HepG2 (cell line): ENCODE results near the gene MTFR1L. TPM values are rescaled to one million over a fixed set of nuclear protein-coding genes. Genes with fewer than 3 reads are reported as not detected.

ENCODE experiments used
- ADNP ChIP-seq: sonication (generic); formaldehyde crosslinking; IDR thresholded peaks from 2 replicates; pipeline ENCODE4 v1.4.0; 2020; ENCODE audit warnings: missing genetic modification reagents
- DNMT3B ChIP-seq: conservative IDR thresholded peaks from 2 replicates; pipeline ENCODE4 v1.6.1; 2016; ENCODE audit warnings: missing biosample characterization, control low read depth
- JARID2 ChIP-seq: sonication (generic); formaldehyde crosslinking; IDR thresholded peaks from 2 replicates; pipeline ENCODE4 v1.8.1; 2023; ENCODE audit warnings: missing genetic modification reagents, inconsistent platforms; ENCODE audit not compliant: insufficient replicate concordance
- JUNB ChIP-seq: sonication (generic); formaldehyde crosslinking; IDR thresholded peaks from 2 replicates; pipeline ENCODE4 v1.8.0; 2022; ENCODE audit warnings: missing genetic modification reagents, mild to moderate bottlenecking, borderline replicate concordance
- MTF2 ChIP-seq: sonication (generic); formaldehyde crosslinking; IDR thresholded peaks from 2 replicates; pipeline ENCODE4 v1.5.0; 2020; ENCODE audit warnings: missing genetic modification reagents, borderline replicate concordance
- NFKBIZ ChIP-seq: IDR thresholded peaks from 2 replicates; pipeline ENCODE4 v1.6.1; 2018; ENCODE audit warnings: missing genetic modification reagents, missing compliant biosample characterization
- RFX3 ChIP-seq: IDR thresholded peaks from 2 replicates; pipeline ENCODE4 v1.6.1; 2016; ENCODE audit warnings: missing biosample characterization, missing genetic modification reagents
- SALL2 ChIP-seq: sonication (generic); formaldehyde crosslinking; IDR thresholded peaks from 2 replicates; pipeline ENCODE4 v1.8.1; 2023; ENCODE audit warnings: mild to moderate bottlenecking, missing genetic modification reagents, inconsistent platforms
- THAP11 ChIP-seq: IDR thresholded peaks from 2 replicates; pipeline ENCODE4 v1.6.1; 2016; ENCODE audit warnings: missing biosample characterization, missing genetic modification reagents
- TSC22D2 ChIP-seq: sonication (generic); formaldehyde crosslinking; IDR thresholded peaks from 2 replicates; pipeline ENCODE4 v1.5.1; 2020; ENCODE audit warnings: missing genetic modification reagents, mild to moderate bottlenecking, borderline replicate concordance
- ZKSCAN8 ChIP-seq: IDR thresholded peaks from 2 replicates; pipeline ENCODE4 v1.6.1; 2016; ENCODE audit warnings: borderline replicate concordance, missing genetic modification reagents, missing compliant biosample characterization
- ZMYM2 ChIP-seq: sonication (generic); formaldehyde crosslinking; IDR thresholded peaks from 2 replicates; pipeline ENCODE4 v1.8.0; 2022; ENCODE audit warnings: mild to moderate bottlenecking, missing genetic modification reagents
- ZNF263 ChIP-seq: sonication (generic); formaldehyde crosslinking; IDR thresholded peaks from 2 replicates; pipeline ENCODE4 v1.4.0; 2020; ENCODE audit warnings: missing genetic modification reagents
- polyA plus RNA-seq, 8 experiments: library from polyadenylated mRNA; depleted of rRNA in 3 of 8; stranded (reverse) in 7 of 8; unstranded in 1 of 8; fragments of >200 nt; fragmentation: Illumina TruSeq in 4 of 8; extraction: Trizol in 4 of 8; gene quantifications; 2 replicates each; pipeline versions ENCODE4 v1.2.1 to v1.2.3, GENCODE V29; 2011 to 2016; ENCODE audit warnings: low read depth in 4 of 8, missing spikeins in 1 of 8, mixed read lengths in 1 of 8; ENCODE audit not compliant: insufficient read depth in 1 of 8
- total RNA-seq, 5 experiments: library from RNA; depleted of rRNA; stranded (reverse); fragments of >200 nt; fragmentation: Illumina TruSeq; extraction: Trizol; gene quantifications; 2 replicates each; pipeline ENCODE4 v1.2.3, GENCODE V29; 2016; ENCODE audit warnings: low read depth in 1 of 5
- TF ChIP-seq, protein P1 (sequence below): IDR thresholded peaks from 2 replicates; pipeline ENCODE4 v1.6.1; 2016; ENCODE audit warnings: low read depth, control low read depth
- TF ChIP-seq, protein P2 (sequence below): IDR thresholded peaks from 2 replicates; pipeline ENCODE4 v1.6.1; 2016; ENCODE audit warnings: mild to moderate bottlenecking, missing biosample characterization, missing genetic modification reagents
- TF ChIP-seq, protein P3 (sequence below): IDR thresholded peaks from 2 replicates; pipeline ENCODE4 v1.4.0; 2020; ENCODE audit warnings: mild to moderate bottlenecking, missing genetic modification reagents
- TF ChIP-seq, protein P4 (sequence below): sonication (generic); formaldehyde crosslinking; conservative IDR thresholded peaks from 2 replicates; pipeline ENCODE4 v1.8.0; 2022; ENCODE audit warnings: low read depth, missing genetic modification reagents
- TF ChIP-seq, protein P5 (sequence below): sonication (generic); formaldehyde crosslinking; IDR thresholded peaks from 2 replicates; pipeline ENCODE4 v1.5.0; 2020; ENCODE audit warnings: missing genetic modification reagents

MTFR1L gene
- total and polyA plus RNA-seq, 2 of the 13 experiments (the other 11 are each of a cell fraction or from before 2014, with no cell fraction given) = 38.0 to 55.7 TPM

DNA sequence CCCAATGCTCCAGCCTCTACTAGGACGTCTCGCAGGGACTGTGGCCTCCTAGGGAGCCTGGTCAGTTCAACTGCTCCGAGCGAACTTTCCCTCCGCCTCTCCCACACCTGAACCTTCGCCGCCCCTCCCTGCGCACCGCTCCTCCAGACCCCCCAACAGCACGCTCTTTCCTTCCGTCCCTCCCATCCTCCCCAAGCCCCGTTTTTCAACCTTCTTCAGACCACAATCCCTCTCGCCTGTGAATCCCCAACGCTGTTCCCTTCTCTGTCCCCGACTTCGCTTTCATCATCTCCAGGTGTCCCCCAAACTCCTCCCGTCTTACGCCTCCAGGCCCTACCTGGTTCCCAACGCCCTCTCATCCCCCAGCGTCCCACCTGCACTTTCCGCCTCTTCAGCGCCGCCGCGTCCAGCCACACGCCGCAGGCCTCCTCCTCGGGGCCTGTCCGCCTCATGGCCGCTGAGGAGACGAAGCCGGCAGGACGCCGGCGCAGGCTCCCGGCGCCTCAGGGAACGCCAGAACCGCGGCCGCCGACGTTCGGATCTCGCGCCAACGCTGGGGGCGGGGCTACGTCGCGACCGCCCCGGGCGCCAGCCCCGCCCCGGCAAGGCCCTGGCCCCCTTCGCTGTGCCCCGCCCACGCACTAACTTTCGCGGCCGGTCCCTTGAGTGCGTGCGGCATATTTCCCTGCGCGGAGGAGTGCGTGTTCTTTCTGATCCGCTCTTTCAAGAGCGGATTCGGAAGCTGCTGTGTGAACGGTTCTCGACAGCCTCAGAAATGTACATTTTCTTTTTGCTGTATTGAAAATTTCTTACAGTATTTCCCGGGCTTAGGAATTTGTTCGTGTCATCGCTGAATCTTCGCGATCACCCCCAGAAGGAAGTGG, 39.4 kb downstream of the MTFR1L start, which contains the start of gene AUNIP (continued):
- TF ChIP-seq RFX3 (no peak), THAP11 (CRISPR knock-in tag) (peak; percentile 71), NFKBIZ (CRISPR knock-in tag) (no peak), ZNF263 (CRISPR knock-in tag) (0 out of 2 replicates have a peak, but pooled peaks have one; percentile 27), ADNP (no peak), JARID2 (peak; percentile 32), TSC22D2 (CRISPR knock-in tag) (peak; percentile 55; the same call in 1 of the 2 replicates), DNMT3B (CRISPR knock-in tag) (no peak), JUNB (CRISPR knock-in tag) (peak; percentile 74; the same call in 1 of the 2 replicates), ZMYM2 (CRISPR knock-in tag) (0 out of 2 replicates have a peak, but pooled peaks have one; percentile 34), MTF2 (CRISPR knock-in tag) (peak; percentile 49; the same call in 1 of the 2 replicates), ZKSCAN8 (no peak), SALL2 (CRISPR knock-in tag) (peak; percentile 50; the same call in 1 of the 2 replicates)
- TF ChIP-seq, protein P1, sequence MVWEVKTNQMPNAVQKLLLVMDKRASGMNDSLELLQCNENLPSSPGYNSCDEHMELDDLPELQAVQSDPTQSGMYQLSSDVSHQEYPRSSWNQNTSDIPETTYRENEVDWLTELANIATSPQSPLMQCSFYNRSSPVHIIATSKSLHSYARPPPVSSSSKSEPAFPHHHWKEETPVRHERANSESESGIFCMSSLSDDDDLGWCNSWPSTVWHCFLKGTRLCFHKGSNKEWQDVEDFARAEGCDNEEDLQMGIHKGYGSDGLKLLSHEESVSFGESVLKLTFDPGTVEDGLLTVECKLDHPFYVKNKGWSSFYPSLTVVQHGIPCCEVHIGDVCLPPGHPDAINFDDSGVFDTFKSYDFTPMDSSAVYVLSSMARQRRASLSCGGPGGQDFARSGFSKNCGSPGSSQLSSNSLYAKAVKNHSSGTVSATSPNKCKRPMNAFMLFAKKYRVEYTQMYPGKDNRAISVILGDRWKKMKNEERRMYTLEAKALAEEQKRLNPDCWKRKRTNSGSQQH = peak; percentile 98
- TF ChIP-seq, protein P2, sequence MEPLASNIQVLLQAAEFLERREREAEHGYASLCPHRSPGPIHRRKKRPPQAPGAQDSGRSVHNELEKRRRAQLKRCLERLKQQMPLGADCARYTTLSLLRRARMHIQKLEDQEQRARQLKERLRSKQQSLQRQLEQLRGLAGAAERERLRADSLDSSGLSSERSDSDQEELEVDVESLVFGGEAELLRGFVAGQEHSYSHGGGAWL (CRISPR knock-in tag) = peak; percentile 49
- TF ChIP-seq, protein P3, sequence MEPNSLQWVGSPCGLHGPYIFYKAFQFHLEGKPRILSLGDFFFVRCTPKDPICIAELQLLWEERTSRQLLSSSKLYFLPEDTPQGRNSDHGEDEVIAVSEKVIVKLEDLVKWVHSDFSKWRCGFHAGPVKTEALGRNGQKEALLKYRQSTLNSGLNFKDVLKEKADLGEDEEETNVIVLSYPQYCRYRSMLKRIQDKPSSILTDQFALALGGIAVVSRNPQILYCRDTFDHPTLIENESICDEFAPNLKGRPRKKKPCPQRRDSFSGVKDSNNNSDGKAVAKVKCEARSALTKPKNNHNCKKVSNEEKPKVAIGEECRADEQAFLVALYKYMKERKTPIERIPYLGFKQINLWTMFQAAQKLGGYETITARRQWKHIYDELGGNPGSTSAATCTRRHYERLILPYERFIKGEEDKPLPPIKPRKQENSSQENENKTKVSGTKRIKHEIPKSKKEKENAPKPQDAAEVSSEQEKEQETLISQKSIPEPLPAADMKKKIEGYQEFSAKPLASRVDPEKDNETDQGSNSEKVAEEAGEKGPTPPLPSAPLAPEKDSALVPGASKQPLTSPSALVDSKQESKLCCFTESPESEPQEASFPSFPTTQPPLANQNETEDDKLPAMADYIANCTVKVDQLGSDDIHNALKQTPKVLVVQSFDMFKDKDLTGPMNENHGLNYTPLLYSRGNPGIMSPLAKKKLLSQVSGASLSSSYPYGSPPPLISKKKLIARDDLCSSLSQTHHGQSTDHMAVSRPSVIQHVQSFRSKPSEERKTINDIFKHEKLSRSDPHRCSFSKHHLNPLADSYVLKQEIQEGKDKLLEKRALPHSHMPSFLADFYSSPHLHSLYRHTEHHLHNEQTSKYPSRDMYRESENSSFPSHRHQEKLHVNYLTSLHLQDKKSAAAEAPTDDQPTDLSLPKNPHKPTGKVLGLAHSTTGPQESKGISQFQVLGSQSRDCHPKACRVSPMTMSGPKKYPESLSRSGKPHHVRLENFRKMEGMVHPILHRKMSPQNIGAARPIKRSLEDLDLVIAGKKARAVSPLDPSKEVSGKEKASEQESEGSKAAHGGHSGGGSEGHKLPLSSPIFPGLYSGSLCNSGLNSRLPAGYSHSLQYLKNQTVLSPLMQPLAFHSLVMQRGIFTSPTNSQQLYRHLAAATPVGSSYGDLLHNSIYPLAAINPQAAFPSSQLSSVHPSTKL (CRISPR knock-in tag) = peak; percentile 64; the same call in 1 of the 2 replicates
- TF ChIP-seq, protein P4, sequence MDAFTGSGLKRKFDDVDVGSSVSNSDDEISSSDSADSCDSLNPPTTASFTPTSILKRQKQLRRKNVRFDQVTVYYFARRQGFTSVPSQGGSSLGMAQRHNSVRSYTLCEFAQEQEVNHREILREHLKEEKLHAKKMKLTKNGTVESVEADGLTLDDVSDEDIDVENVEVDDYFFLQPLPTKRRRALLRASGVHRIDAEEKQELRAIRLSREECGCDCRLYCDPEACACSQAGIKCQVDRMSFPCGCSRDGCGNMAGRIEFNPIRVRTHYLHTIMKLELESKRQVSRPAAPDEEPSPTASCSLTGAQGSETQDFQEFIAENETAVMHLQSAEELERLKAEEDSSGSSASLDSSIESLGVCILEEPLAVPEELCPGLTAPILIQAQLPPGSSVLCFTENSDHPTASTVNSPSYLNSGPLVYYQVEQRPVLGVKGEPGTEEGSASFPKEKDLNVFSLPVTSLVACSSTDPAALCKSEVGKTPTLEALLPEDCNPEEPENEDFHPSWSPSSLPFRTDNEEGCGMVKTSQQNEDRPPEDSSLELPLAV (CRISPR knock-in tag) = peak; percentile 84; the same call in 1 of the 2 replicates
- TF ChIP-seq, protein P5, sequence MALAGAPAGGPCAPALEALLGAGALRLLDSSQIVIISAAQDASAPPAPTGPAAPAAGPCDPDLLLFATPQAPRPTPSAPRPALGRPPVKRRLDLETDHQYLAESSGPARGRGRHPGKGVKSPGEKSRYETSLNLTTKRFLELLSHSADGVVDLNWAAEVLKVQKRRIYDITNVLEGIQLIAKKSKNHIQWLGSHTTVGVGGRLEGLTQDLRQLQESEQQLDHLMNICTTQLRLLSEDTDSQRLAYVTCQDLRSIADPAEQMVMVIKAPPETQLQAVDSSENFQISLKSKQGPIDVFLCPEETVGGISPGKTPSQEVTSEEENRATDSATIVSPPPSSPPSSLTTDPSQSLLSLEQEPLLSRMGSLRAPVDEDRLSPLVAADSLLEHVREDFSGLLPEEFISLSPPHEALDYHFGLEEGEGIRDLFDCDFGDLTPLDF (CRISPR knock-in tag) = peak; percentile 85
